Caco-2 (cell line): ENCODE results near the gene MYO7A. TPM values are rescaled to one million over a fixed set of nuclear protein-coding genes. Genes with fewer than 3 reads are reported as not detected.

Source experiments
- BruUV-seq: library from RNA; stranded (reverse); fragments of 400-500 nt; replicated peaks from 2 replicates; lab custom pipeline; 2021; lab: Mats Ljungman, UMichigan
- CTCF ChIA-PET: fragments of 300-600 bp; sonication (Branson Sonifier 250); formaldehyde crosslinking; loops from one replicate; lab custom pipeline; 2022; ENCODE audit warnings: antibody characterized with exemption; lab: Charles Lee
- POLR2A ChIA-PET: fragments of 300-600 bp; sonication (Branson Sonifier 250); formaldehyde crosslinking; loops from one replicate; lab custom pipeline; 2022; ENCODE audit warnings: antibody characterized with exemption; lab: Charles Lee
- DNase-seq, 2 experiments: peaks; one replicate each; pipeline versions ENCODE4 v3.0.0 to v3.0.0-alpha.2; 2020 to 2022
- H3K27me3 ChIP-seq: replicated peaks from 2 replicates; pipeline ENCODE4 v1.6.0; 2011; ENCODE audit warnings: low read length; ENCODE audit not compliant: control insufficient read depth, insufficient read depth
- H3K36me3 ChIP-seq: 2 replicates; pipeline ENCODE4 v1.5.1; 2011; ENCODE audit warnings: low read length; ENCODE audit not compliant: control insufficient read depth, insufficient read depth
- H3K4me1 ChIP-seq: fragments of 250-450 bp; sonication (Bioruptor Pico); 2 replicates; pipeline ENCODE4 v1.5.1; 2020; ENCODE audit warnings: mild to moderate bottlenecking
- H3K4me3 ChIP-seq: 2 replicates; pipeline ENCODE4 v1.5.1; 2011; ENCODE audit warnings: low read depth, mild to moderate bottlenecking, control low read depth, low read length
- H3K9me3 ChIP-seq: fragments of 250-450 bp; sonication (Bioruptor Pico); 2 replicates; pipeline ENCODE4 v1.5.1; 2020; ENCODE audit warnings: mild to moderate bottlenecking, moderate library complexity
- H3K27ac Mint-ChIP-seq: one replicate; pipeline ENCODE4 v1.8.0; 2022; ENCODE audit warnings: mixed read lengths; ENCODE audit not compliant: unreplicated experiment
- H3K27me3 Mint-ChIP-seq: one replicate; pipeline ENCODE4 v1.8.0; 2022; ENCODE audit warnings: mixed read lengths; ENCODE audit not compliant: insufficient read depth, unreplicated experiment
- H3K36me3 Mint-ChIP-seq: one replicate; pipeline ENCODE4 v1.8.0; 2022; ENCODE audit warnings: mild to moderate bottlenecking, mixed read lengths; ENCODE audit not compliant: insufficient read depth, unreplicated experiment
- H3K4me1 Mint-ChIP-seq: one replicate; pipeline ENCODE4 v1.8.0; 2022; ENCODE audit warnings: low read depth, mixed read lengths; ENCODE audit not compliant: unreplicated experiment
- H3K4me3 Mint-ChIP-seq: one replicate; pipeline ENCODE4 v1.8.0; 2022; ENCODE audit warnings: mild to moderate bottlenecking, moderate library complexity, mixed read lengths; ENCODE audit not compliant: unreplicated experiment
- H3K9me3 Mint-ChIP-seq: one replicate; pipeline ENCODE4 v1.8.0; 2022; ENCODE audit warnings: mixed read lengths; ENCODE audit not compliant: unreplicated experiment
- intact Hi-C: fragments of 100-400 bp; cut with micrococcal nuclease; formaldehyde crosslinking; loops from one replicate; pipeline ENCODE4 v1.10.0; 2022; ENCODE audit not compliant: unreplicated experiment
- total RNA-seq: library from RNA; stranded (reverse); gene quantifications from 2 replicates; pipeline ENCODE4 v1.2.3, GENCODE V29; 2022
- TF ChIP-seq, protein P1 (sequence below), 2 experiments: fragments of 200-600 bp in 1 of 2; IDR thresholded peaks; 1 replicate in 1 of 2; 2 replicates in 1 of 2; pipeline versions ENCODE4 v1.5.1 to v1.8.0; 2011 to 2022; ENCODE audit warnings: antibody characterized with exemption in 1 of 2, control low read depth in 1 of 2, inconsistent platforms in 1 of 2, low read depth in 1 of 2, low read length in 1 of 2, mild to moderate bottlenecking in 1 of 2, moderate library complexity in 1 of 2; ENCODE audit not compliant: insufficient read depth in 1 of 2, severe bottlenecking in 1 of 2, unreplicated experiment in 1 of 2

Gene MYO7A
- total RNA-seq, 1 experiment from 2014 or later: 8.9 TPM

DNA sequence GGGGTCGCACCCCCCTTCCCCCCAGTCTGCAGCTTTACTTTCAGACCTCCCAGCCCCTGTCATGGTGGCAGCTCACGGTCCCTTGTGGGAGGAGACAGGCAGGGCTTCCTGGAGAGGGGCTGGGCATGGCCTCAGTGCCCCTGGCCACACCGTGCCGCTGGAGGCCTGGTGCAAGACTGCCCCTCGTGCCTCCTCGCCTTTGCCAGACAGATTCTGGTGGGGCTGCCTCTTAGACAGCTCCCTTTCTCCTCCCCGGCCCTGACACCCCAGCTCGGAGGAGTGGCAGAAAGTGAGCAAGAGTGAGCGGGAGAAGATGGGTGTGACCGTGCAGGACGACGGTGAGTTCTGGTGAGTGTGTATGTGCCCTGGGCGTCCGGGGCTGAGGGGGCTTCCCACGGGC lies 12.1 kb upstream of the MYO7A start:
- H3K4me3 ChIP-seq: no peak overlapping the region
- no peaks in the 10 kb centered on the region for H3K4me1 ChIP-seq
- no peak for DNase-seq
- Mint-ChIP-seq H3K9me3 (no peaks in the 10 kb centered on the region), H3K4me1 (no peaks in the 10 kb centered on the region), H3K4me3 (no peak overlapping the region), H3K27ac (no peak overlapping the region), H3K27me3 (no peaks in the 10 kb centered on the region), H3K36me3 (no peaks in the 10 kb centered on the region)
- CTCF ChIA-PET: interaction anchor here (1.0 to 1.9 kb wide), 3 partner anchors 12 to 195 kb away, joined by 4 to 11 read pairs (median 7); partner anchors contain the start of gene MYO7A
- intact Hi-C loops: no loop called here
- no peaks in the 10 kb centered on the region for H3K9me3 ChIP-seq
- BruUV-seq: no TSS peak
- no peaks in the 10 kb centered on the region for H3K27me3 ChIP-seq
- H3K36me3 ChIP-seq: no peaks in the 10 kb centered on the region
- TF ChIP-seq, protein P1, sequence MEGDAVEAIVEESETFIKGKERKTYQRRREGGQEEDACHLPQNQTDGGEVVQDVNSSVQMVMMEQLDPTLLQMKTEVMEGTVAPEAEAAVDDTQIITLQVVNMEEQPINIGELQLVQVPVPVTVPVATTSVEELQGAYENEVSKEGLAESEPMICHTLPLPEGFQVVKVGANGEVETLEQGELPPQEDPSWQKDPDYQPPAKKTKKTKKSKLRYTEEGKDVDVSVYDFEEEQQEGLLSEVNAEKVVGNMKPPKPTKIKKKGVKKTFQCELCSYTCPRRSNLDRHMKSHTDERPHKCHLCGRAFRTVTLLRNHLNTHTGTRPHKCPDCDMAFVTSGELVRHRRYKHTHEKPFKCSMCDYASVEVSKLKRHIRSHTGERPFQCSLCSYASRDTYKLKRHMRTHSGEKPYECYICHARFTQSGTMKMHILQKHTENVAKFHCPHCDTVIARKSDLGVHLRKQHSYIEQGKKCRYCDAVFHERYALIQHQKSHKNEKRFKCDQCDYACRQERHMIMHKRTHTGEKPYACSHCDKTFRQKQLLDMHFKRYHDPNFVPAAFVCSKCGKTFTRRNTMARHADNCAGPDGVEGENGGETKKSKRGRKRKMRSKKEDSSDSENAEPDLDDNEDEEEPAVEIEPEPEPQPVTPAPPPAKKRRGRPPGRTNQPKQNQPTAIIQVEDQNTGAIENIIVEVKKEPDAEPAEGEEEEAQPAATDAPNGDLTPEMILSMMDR (IDR thresholded peaks at IDR 0.05; ENCODE audit: insufficient read depth in 1 of 2, low read depth in 1 of 2, low read length in 1 of 2, severe bottlenecking in 1 of 2, unreplicated experiment in 1 of 2): no peak
- POLR2A ChIA-PET: interaction anchor here (0.5 kb wide), 1 partner anchor 69 kb away, joined by 9 read pairs; no protein-coding TSS in a partner anchor

DNA sequence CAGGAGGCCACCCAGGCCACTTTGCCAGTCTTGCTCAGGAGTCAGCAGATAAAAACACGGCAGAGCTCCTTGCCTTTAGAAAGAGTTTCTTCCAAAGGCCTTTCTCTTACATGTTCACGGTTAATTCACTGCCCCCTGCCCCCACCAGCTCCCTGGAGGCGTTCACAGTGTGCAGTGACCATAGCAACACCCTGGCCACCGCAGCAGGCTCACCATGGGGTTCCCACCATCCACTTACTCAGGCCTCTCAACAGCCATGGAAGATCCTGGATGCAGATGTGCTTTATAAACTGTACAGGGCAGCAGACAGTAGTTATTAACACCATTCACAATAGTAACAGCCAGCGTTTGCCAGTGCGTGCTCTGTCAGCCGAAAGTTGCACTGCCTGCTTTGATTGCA lies 10.6 kb upstream of the MYO7A start:
- Histone ChIP-seq H3K4me3 (no peak overlapping the region), H3K36me3 (no peaks in the 10 kb centered on the region), H3K27me3 (no peaks in the 10 kb centered on the region), H3K9me3 (no peaks in the 10 kb centered on the region), H3K4me1 (no peaks in the 10 kb centered on the region)
- POLR2A ChIA-PET: no interaction called here
- no peak for DNase-seq
- Mint-ChIP-seq H3K4me3 (no peak overlapping the region), H3K27me3 (no peaks in the 10 kb centered on the region), H3K9me3 (no peaks in the 10 kb centered on the region), H3K27ac (no peak overlapping the region), H3K36me3 (no peaks in the 10 kb centered on the region), H3K4me1 (no peaks in the 10 kb centered on the region)
- BruUV-seq: no TSS peak
- CTCF ChIA-PET: interaction anchor here (0.5 to 1.7 kb wide), 2 partner anchors 10 to 70 kb away, joined by 4 to 5 read pairs; no protein-coding TSS in a partner anchor
- intact Hi-C loops: no loop called here
- TF ChIP-seq, protein P1 (IDR thresholded peaks at IDR 0.05; ENCODE audit: insufficient read depth in 1 of 2, low read depth in 1 of 2, low read length in 1 of 2, severe bottlenecking in 1 of 2, unreplicated experiment in 1 of 2): no peak

DNA sequence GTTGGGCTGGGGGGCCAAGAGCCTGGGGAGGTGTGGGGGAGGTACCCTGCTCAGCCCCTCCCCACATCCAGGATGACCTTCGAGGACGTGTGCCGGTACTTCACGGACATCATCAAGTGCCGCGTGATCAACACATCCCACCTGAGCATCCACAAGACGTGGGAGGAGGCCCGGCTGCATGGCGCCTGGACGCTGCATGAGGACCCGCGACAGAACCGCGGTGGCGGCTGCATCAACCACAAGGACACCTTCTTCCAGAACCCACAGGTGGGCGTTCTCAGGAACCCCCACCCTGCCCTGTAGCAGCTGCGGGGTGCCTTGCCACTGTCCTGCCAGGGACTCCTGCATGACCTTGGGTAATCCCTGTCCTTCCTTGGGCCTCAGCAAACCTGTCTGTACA lies 10.0 kb upstream of the MYO7A start:
- H3K4me3 ChIP-seq: no peak overlapping the region
- no peaks in the 10 kb centered on the region for H3K36me3 ChIP-seq
- H3K27me3 ChIP-seq: no peaks in the 10 kb centered on the region
- CTCF ChIA-PET: no interaction called here
- POLR2A ChIA-PET: no interaction called here
- Mint-ChIP-seq H3K4me1 (no peaks in the 10 kb centered on the region), H3K27me3 (no peaks in the 10 kb centered on the region), H3K9me3 (no peaks in the 10 kb centered on the region), H3K36me3 (no peaks in the 10 kb centered on the region), H3K4me3 (no peak overlapping the region), H3K27ac (no peak overlapping the region)
- no peaks in the 10 kb centered on the region for H3K9me3 ChIP-seq
- no peaks in the 10 kb centered on the region for H3K4me1 ChIP-seq
- TF ChIP-seq, protein P1 (IDR thresholded peaks at IDR 0.05; ENCODE audit: insufficient read depth in 1 of 2, low read depth in 1 of 2, low read length in 1 of 2, severe bottlenecking in 1 of 2, unreplicated experiment in 1 of 2): no peak
- intact Hi-C loops: no loop called here
- no TSS peak for BruUV-seq
- no peak for DNase-seq
